Limb (tissue), 2 donors: Measurements from ENCODE around the gene CST9L.
"Not testable (repeated sequence)": the region's sequence is repeated elsewhere in the genome, so short reads cannot be mapped to it uniquely, and the experiment has no call there.

Experiments
- DNase-seq, 2 donors: peaks; one replicate each; pipeline ENCODE4 v3.0.0-alpha.2; 2016; ENCODE audit errors: extremely low spot score in 2 of 2

Gene CST9L

GRCh38 chr20:23586735-23587525, 18.6 kb upstream of the CST9L start:
- no peak for DNase-seq

- no peak for DNase-seq
Observed at GRCh38 chr20:23585808-23586734, 17.8 kb upstream of the CST9L start.

GRCh38 chr20:23585449-23585807, 17.1 kb upstream of the CST9L start:
- DNase-seq = no peak

- peak in 1 of 2 donors; percentile 17 for DNase-seq
Observed at GRCh38 chr20:23584434-23585199, 16.3 kb upstream of the CST9L start.

- DNase-seq = no peak
Observed at GRCh38 chr20:23583526-23583925, 15.2 kb upstream of the CST9L start.

- no peak for DNase-seq
Observed at GRCh38 chr20:23582293-23582692, 14.0 kb upstream of the CST9L start.

GRCh38 chr20:23581833-23582232, 13.5 kb upstream of the CST9L start:
- not testable (repeated sequence) for DNase-seq

- no peak for DNase-seq
Observed at GRCh38 chr20:23574977-23575376, 6.7 kb upstream of the CST9L start.

GRCh38 chr20:23570178-23570760, 2.0 kb upstream of the CST9L start:
- no peak for DNase-seq

- no peak for DNase-seq
Observed at GRCh38 chr20:23569570-23569969, 1.3 kb upstream of the CST9L start.

GRCh38 chr20:23568971-23569330, 667 bp upstream of the CST9L start:
- DNase-seq = no peak

GRCh38 chr20:23566199-23566932, 1.9 kb downstream of the CST9L start:
- DNase-seq = no peak

GRCh38 chr20:23565503-23566045, 2.7 kb downstream of the CST9L start:
- DNase-seq = no peak

- no peak for DNase-seq
Observed at GRCh38 chr20:23564927-23565326, 3.4 kb downstream of the CST9L start.

GRCh38 chr20:23562721-23563342, 5.5 kb downstream of the CST9L start:
- DNase-seq = no peak

- no peak for DNase-seq
Observed at GRCh38 chr20:23554401-23554800, 13.9 kb downstream of the CST9L start.

- no peak for DNase-seq
Observed at GRCh38 chr20:23551786-23552185, 16.5 kb downstream of the CST9L start.

- DNase-seq = no peak
Observed at GRCh38 chr20:23551383-23551782, 16.9 kb downstream of the CST9L start.

- DNase-seq = no peak
Observed at GRCh38 chr20:23550227-23550626, 18.1 kb downstream of the CST9L start.

GRCh38 chr20:23548408-23548807, 19.9 kb downstream of the CST9L start:
- DNase-seq = no peak
